Articular chondrocyte of knee joint (primary cell): Measurements from ENCODE around the gene SPIN2B. TPM values are rescaled to one million over a fixed set of nuclear protein-coding genes. Genes with fewer than 3 reads are reported as not detected.

Experiments
- total RNA-seq: library from RNA; depleted of rRNA; stranded (reverse); fragments of >200 nt; gene quantifications from 2 replicates; pipeline ENCODE4 v1.2.3, GENCODE V29; 2012

The SPIN2B gene
- 6.8 and 8.0 TPM in 2 replicates for total RNA-seq

DNA sequence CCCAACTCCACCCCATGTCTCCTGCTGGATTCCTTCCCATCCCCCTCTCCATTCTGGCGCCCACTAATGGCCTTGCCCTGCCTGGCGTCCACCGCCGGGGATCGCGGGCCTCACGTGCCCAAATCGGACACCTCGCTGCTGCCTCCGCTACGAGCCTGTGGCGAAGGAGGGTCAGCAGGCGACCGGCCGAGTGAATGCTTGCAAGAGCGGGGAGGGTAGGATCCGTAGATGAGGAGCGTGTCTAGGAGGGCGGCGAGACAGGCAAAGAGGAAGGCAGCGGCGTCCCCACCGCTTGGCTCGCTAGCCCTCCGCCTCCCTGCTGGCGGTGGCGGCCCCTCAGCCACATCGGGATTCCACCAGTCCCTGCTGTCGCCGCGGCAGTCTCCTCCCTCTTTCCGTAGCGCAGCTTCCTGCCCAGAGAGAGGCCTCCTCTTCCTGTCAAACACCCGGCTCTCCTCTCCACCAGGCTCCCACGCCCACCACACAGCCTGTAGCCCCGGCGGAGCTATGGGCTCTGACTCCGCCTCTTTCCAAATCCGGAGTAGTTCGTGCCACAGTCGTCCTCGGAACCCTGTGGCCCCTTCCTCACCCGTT is at the start of gene SPIN2B:
TSS of gene SPIN2B (minus strand) at position 387 of the 594 bp plus-strand sequence.

DNA sequence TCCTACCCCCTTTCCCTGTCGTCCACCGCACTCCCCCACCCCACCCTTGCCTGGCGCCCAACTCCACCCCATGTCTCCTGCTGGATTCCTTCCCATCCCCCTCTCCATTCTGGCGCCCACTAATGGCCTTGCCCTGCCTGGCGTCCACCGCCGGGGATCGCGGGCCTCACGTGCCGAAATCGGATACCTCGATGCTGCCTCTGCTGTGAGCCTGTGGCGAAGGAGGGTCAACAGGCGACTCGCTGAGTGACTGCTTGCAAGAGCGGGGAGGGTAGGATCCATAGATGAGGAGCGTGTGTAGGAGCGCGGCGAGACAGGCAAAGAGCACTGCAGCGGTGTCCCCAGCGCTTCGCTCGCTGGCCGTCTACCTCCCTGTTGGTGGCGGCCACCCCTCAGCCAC is 15.7 kb upstream of the SPIN2B start, which contains the start of gene SPIN2A:
TSS of gene SPIN2A (minus strand) at position 325 of the 400 bp plus-strand sequence. CDS start 800 bp downstream, outside the sequence.

Other genes starting within 250 kb of the SPIN2B start
- 10.3 and 11.1 TPM in 2 replicates for gene SPIN3, start 126.0 kb downstream of the SPIN2B start, total RNA-seq
- 0.52 and 0.54 TPM in 2 replicates for gene SPIN2A, start 15.8 kb upstream of the SPIN2B start, total RNA-seq
- gene FAAH2, start 165.2 kb upstream of the SPIN2B start, total RNA-seq = 0.13 and 0.22 TPM in 2 replicates